Ascending aorta (tissue), 2 donors: ENCODE data around the gene C1orf21. TPM values are rescaled to one million over a fixed set of nuclear protein-coding genes. Genes with fewer than 3 reads are reported as not detected.

ENCODE experiments used
- DNase-seq, 2 donors: peaks; one replicate each; pipeline ENCODE4 v3.0.0-alpha.2; 2019; ENCODE audit warnings: low spot score in 2 of 2
- H3K27ac ChIP-seq, 2 donors: fragments of 200-600 bp; sonication (generic); one replicate each; pipeline ENCODE4 v1.5.1; 2016 to 2017; ENCODE audit warnings: mild to moderate bottlenecking in 1 of 2
- H3K27me3 ChIP-seq: fragments of 200-600 bp; sonication (generic); one replicate; pipeline ENCODE4 v1.5.1; 2017
- H3K36me3 ChIP-seq, 2 donors: fragments of 200-600 bp; sonication (generic); one replicate each; pipeline ENCODE4 v1.5.1; 2016
- H3K4me1 ChIP-seq, 2 donors: fragments of 200-600 bp; sonication (generic); one replicate each; pipeline ENCODE4 v1.5.1; 2016 to 2017; ENCODE audit warnings: mild to moderate bottlenecking in 1 of 2
- H3K4me3 ChIP-seq, 2 donors: fragments of 200-600 bp; sonication (generic); one replicate each; pipeline ENCODE4 v1.5.1; 2016 to 2017; ENCODE audit warnings: mild to moderate bottlenecking in 1 of 2
- H3K9me3 ChIP-seq, 2 donors: fragments of 200-600 bp; sonication (generic); one replicate each; pipeline ENCODE4 v1.5.1; 2016
- intact Hi-C: fragments of 100-400 bp; cut with DNase I; formaldehyde crosslinking; loops from one replicate; pipeline ENCODE4 v1.15.1; 2023
- total RNA-seq: library from RNA; depleted of rRNA; stranded (reverse); fragments of >200 nt; gene quantifications from one replicate; pipeline ENCODE4 v1.1.0, GENCODE V29; 2016
- TF ChIP-seq, protein P1 (sequence below), 3 experiments: fragments of 200-600 bp in 2 of 3; fragments of 450-650 bp in 1 of 3; sonication (generic) in 2 of 3; IDR thresholded peaks; one replicate each; pipeline ENCODE4 v1.5.1; 2016 to 2019; ENCODE audit warnings: antibody characterized with exemption in 3 of 3, mild to moderate bottlenecking in 1 of 3, moderate library complexity in 1 of 3

Gene C1orf21
- total RNA-seq, 1 donor from 2014 or later, result 21.8 TPM

DNA sequence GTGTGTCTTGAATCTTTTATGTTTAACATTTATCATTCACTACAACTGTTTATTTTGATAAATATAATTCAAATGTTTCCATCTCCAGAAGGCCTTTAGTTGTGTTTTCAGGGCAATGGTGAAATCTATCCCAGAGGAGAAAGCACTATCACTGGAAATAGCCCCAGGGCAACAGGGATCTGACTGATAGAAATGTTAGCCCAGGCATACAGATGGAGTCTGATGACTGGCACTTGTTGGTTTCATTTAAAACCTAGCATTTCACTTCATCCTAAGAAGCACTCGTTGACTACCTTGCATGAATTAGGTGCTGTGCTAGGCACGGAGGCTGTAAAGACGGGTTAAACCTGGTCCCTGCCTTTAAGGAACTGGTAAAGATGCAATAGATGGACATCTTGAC lies 103.1 kb downstream of the C1orf21 start:
- intact Hi-C loops, result no loop called here
- Histone ChIP-seq H3K27me3 (no peaks in the 10 kb centered on the region), H3K9me3 (no peaks in the 10 kb centered on the region), H3K4me1 (peaks cover 0 to 19% of the 10 kb centered on the region in 2 donors), H3K27ac (no peak overlapping the region), H3K4me3 (no peak overlapping the region), H3K36me3 (no peaks in the 10 kb centered on the region)
- TF ChIP-seq, protein P1, sequence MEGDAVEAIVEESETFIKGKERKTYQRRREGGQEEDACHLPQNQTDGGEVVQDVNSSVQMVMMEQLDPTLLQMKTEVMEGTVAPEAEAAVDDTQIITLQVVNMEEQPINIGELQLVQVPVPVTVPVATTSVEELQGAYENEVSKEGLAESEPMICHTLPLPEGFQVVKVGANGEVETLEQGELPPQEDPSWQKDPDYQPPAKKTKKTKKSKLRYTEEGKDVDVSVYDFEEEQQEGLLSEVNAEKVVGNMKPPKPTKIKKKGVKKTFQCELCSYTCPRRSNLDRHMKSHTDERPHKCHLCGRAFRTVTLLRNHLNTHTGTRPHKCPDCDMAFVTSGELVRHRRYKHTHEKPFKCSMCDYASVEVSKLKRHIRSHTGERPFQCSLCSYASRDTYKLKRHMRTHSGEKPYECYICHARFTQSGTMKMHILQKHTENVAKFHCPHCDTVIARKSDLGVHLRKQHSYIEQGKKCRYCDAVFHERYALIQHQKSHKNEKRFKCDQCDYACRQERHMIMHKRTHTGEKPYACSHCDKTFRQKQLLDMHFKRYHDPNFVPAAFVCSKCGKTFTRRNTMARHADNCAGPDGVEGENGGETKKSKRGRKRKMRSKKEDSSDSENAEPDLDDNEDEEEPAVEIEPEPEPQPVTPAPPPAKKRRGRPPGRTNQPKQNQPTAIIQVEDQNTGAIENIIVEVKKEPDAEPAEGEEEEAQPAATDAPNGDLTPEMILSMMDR (IDR thresholded peaks at IDR 0.05), result no peak
- no peak for DNase-seq

DNA sequence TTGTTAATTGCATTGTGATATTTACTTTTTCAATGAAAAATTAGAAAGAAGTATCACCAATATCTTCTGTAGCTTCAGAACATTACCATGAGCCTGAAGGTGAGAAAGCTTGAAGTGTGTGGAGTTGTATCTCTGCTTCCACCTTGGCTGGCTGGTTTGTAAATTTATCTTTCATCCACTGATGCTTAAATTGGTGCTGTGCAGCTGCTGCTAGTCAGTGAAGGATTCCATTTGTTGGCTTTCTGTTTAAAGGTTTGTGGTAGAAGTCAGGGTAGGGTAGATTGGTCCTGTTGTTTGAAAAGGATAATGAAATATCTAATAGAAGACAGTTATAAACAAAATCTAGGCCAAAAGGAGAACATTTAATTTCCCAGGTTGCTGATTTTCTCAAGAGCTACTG lies 105.7 kb downstream of the C1orf21 start:
- TF ChIP-seq, protein P1 (IDR thresholded peaks at IDR 0.05), result no peak
- intact Hi-C loops, result no loop called here
- H3K9me3 ChIP-seq, result no peaks in the 10 kb centered on the region
- H3K4me1 ChIP-seq, result peaks cover 0 to 5% of the 10 kb centered on the region in 2 donors
- H3K36me3 ChIP-seq, result no peaks in the 10 kb centered on the region
- DNase-seq, result no peak
- peak overlapping the region in 1 of 2 donors; percentile 29 for H3K27ac ChIP-seq
- no peak overlapping the region for H3K4me3 ChIP-seq
- H3K27me3 ChIP-seq, result no peaks in the 10 kb centered on the region

DNA sequence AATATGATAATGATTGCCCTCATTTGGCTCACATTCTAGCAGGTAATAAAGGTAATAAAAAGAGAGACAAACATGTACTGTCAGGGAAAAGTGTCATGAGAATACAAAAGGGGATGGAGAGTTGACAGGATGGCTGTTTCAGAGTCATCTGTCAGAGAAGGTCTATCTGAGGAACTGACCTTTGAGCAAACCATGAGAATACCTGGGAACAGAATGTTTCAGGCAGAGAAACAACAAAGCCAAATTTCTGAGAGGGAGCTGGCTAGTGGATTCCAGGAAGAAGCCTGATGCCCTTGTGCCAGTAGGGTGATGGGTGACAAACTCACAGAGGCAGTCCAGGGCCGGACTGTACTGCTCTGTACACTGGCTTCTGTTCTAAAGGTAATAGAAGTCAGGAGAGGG lies 107.2 kb downstream of the C1orf21 start:
- H3K4me1 ChIP-seq, result peaks cover 0 to 3% of the 10 kb centered on the region in 2 donors
- H3K27ac ChIP-seq, result no peak overlapping the region

DNA sequence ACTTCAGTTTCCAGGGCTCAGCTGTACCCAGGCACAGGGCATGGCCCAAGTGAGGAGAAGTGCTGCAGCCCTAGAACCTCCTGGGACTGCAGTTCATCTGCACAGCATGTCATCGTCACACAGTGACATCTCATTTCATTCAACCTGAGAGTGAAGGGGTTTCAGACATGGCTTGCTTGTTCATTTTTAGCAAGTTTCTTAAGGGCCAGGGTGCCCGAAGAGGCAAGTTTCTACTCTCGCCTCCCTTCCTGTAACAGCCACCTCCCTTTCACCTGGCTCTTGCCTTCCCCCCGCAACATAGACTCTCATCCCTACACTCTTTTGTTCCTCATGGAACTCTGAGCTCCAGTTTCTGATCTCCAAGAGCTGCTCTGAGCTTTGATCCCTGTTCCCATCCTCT lies 108.1 kb downstream of the C1orf21 start:
- Histone ChIP-seq H3K9me3 (no peaks in the 10 kb centered on the region), H3K4me1 (peaks cover 0 to 3% of the 10 kb centered on the region in 2 donors), H3K27me3 (no peaks in the 10 kb centered on the region), H3K36me3 (no peaks in the 10 kb centered on the region), H3K27ac (no peak overlapping the region), H3K4me3 (no peak overlapping the region)
- TF ChIP-seq, protein P1 (IDR thresholded peaks at IDR 0.05), result no peak
- DNase-seq, result no peak
- intact Hi-C loops, result no loop called here

More for the DNA sequence above, 107.2 kb downstream of the C1orf21 start:
- DNase-seq, result no peak
- no peak overlapping the region for H3K4me3 ChIP-seq
- intact Hi-C loops, result no loop called here
- no peaks in the 10 kb centered on the region for H3K36me3 ChIP-seq
- no peaks in the 10 kb centered on the region for H3K27me3 ChIP-seq
- H3K9me3 ChIP-seq, result no peaks in the 10 kb centered on the region
- TF ChIP-seq, protein P1 (IDR thresholded peaks at IDR 0.05), result no peak

DNA sequence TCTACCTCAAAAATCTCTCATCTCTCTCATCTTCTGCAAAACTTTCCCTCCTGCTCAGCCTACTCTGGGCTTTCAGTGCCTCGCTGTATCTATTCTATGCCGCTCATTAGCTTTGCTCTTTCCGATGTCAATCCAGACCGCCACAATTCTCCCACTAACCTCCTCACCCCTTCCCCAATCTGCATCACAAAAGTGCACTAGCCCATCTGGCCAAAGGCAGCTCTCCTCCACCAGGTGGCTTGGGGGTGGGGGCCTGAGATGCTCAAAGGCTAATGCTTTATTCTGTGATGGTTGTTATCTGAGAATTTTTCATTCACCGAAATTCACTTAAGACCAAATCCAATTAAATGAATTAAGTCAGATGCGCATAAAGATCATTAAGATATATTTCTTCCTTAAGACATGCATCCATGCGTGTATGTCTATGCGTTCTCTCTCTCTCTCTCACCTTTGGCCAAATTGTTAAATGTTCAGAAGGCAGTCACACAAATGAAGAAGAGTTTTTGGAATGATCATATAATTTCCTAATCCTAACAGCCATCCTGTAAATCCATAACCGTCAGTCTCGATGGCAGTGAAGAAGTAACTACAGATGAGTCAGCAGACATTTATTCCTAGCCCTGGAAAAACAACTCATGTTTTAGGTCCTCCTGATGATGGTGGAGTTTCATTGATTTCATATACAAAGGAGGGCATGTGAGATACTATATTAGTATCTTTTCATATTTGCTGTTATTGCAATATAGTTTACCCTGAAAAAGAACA lies 111.3 kb downstream of the C1orf21 start:
- TF ChIP-seq, protein P1 (IDR thresholded peaks at IDR 0.05), result no peak
- H3K27me3 ChIP-seq, result no peaks in the 10 kb centered on the region
- H3K9me3 ChIP-seq, result no peaks in the 10 kb centered on the region
- no peak overlapping the region for H3K4me3 ChIP-seq
- H3K27ac ChIP-seq, result no peak overlapping the region
- intact Hi-C loops, result no loop called here
- no peaks in the 10 kb centered on the region for H3K36me3 ChIP-seq
- no peaks in the 10 kb centered on the region for H3K4me1 ChIP-seq
- DNase-seq, result no peak
